ENCODE measurements around the gene LTBP1.

Gene LTBP1

GRCh38 chr2:33116799-33117198 is 170.0 kb downstream of the LTBP1 start:
- DNase-seq (ENCODE audit: low read depth) = no peak

- DNase-seq (ENCODE audit: low read depth) = no peak
These were observed 171.9 kb downstream of the LTBP1 start for GRCh38 chr2:33118651-33119050.

- DNase-seq (ENCODE audit: low read depth) = no peak
These were observed 174.7 kb downstream of the LTBP1 start for GRCh38 chr2:33121416-33121815.

- no peak for DNase-seq (ENCODE audit: low read depth)
These were observed 175.2 kb downstream of the LTBP1 start for GRCh38 chr2:33121925-33122324.

GRCh38 chr2:33122726-33123125 is 176.0 kb downstream of the LTBP1 start:
- DNase-seq (ENCODE audit: low read depth) = no peak

GRCh38 chr2:33123216-33123615 is 176.5 kb downstream of the LTBP1 start:
- DNase-seq (ENCODE audit: low read depth) = no peak

- no peak for DNase-seq (ENCODE audit: low read depth)
These were observed 179.8 kb downstream of the LTBP1 start for GRCh38 chr2:33126552-33126951.

- no peak for DNase-seq (ENCODE audit: low read depth)
These were observed 180.2 kb downstream of the LTBP1 start for GRCh38 chr2:33126958-33127357.

- no peak for DNase-seq (ENCODE audit: low read depth)
These were observed 182.7 kb downstream of the LTBP1 start for GRCh38 chr2:33129263-33130053.

- no peak for DNase-seq (ENCODE audit: low read depth)
These were observed 183.3 kb downstream of the LTBP1 start for GRCh38 chr2:33130054-33130447.

GRCh38 chr2:33130544-33130943 is 183.8 kb downstream of the LTBP1 start:
- no peak for DNase-seq (ENCODE audit: low read depth)

GRCh38 chr2:33131111-33131510 is 184.4 kb downstream of the LTBP1 start:
- DNase-seq (ENCODE audit: low read depth) = no peak

- DNase-seq (ENCODE audit: low read depth) = no peak
These were observed 185.0 kb downstream of the LTBP1 start for GRCh38 chr2:33131749-33132148.

GRCh38 chr2:33133454-33133952 is 186.8 kb downstream of the LTBP1 start:
- no peak for DNase-seq (ENCODE audit: low read depth)

- DNase-seq (ENCODE audit: low read depth) = no peak
These were observed 187.5 kb downstream of the LTBP1 start for GRCh38 chr2:33134086-33134771.

- no peak for DNase-seq (ENCODE audit: low read depth)
These were observed 188.2 kb downstream of the LTBP1 start for GRCh38 chr2:33134791-33135560.

- DNase-seq (ENCODE audit: low read depth) = no peak
These were observed 188.9 kb downstream of the LTBP1 start for GRCh38 chr2:33135645-33136044.

GRCh38 chr2:33136056-33136455 is 189.3 kb downstream of the LTBP1 start:
- DNase-seq (ENCODE audit: low read depth) = no peak

- no peak for DNase-seq (ENCODE audit: low read depth)
These were observed 189.8 kb downstream of the LTBP1 start for GRCh38 chr2:33136566-33136965.

GRCh38 chr2:33137331-33137730 is 190.6 kb downstream of the LTBP1 start:
- DNase-seq (ENCODE audit: low read depth) = no peak

GRCh38 chr2:33139949-33140348 is 193.2 kb downstream of the LTBP1 start:
- no peak for DNase-seq (ENCODE audit: low read depth)

- no peak for DNase-seq (ENCODE audit: low read depth)
These were observed 194.7 kb downstream of the LTBP1 start for GRCh38 chr2:33141476-33141875.

- DNase-seq (ENCODE audit: low read depth) = no peak
These were observed 196.1 kb downstream of the LTBP1 start for GRCh38 chr2:33142810-33143209.
